ENCODE results near the gene IGFALS. TPM values are rescaled to one million over a fixed set of nuclear protein-coding genes. Genes with fewer than 3 reads are reported as not detected.
"Not testable (repeated sequence)": the region's sequence is repeated elsewhere in the genome, so short reads cannot be mapped to it uniquely, and the experiment has no call there.

IGFALS gene
- total RNA-seq, 1 donor from 2014 or later = not detected

GRCh38 chr16:1807626-1808025 lies 14.1 kb upstream of the IGFALS start:
- Histone ChIP-seq H3K4me3 (ENCODE audit: low read length in 3 of 3) (no peak overlapping the region), H3K27ac (ENCODE audit: low read depth, low read length) (no peak overlapping the region), H3K36me3 (ENCODE audit: control insufficient read depth in 3 of 3, insufficient read depth in 3 of 3, low read length in 3 of 3) (peaks cover 29 to 33% (median 30%) of the 10 kb centered on the region in 3 donors), H3K27me3 (ENCODE audit: control insufficient read depth in 3 of 3, insufficient read depth in 3 of 3, low read length in 3 of 3) (no peaks in the 10 kb centered on the region), H3K9me3 (ENCODE audit: control insufficient read depth in 3 of 3, low read length in 3 of 3) (no peaks in the 10 kb centered on the region), H3K9ac (ENCODE audit: low read depth in 1 of 3, low read length in 3 of 3) (no peak overlapping the region), H3K4me1 (ENCODE audit: control insufficient read depth in 3 of 3, insufficient read depth in 3 of 3, low read length in 3 of 3) (no peaks in the 10 kb centered on the region)

- Histone ChIP-seq H3K9ac (ENCODE audit: low read depth in 1 of 3, low read length in 3 of 3) (no peak overlapping the region), H3K36me3 (ENCODE audit: control insufficient read depth in 3 of 3, insufficient read depth in 3 of 3, low read length in 3 of 3) (peaks cover 3 to 6% (median 4%) of the 10 kb centered on the region in 3 donors), H3K27ac (ENCODE audit: low read depth, low read length) (no peak overlapping the region), H3K27me3 (ENCODE audit: control insufficient read depth in 3 of 3, insufficient read depth in 3 of 3, low read length in 3 of 3) (no peaks in the 10 kb centered on the region), H3K4me3 (ENCODE audit: low read length in 3 of 3) (no peak overlapping the region), H3K9me3 (ENCODE audit: control insufficient read depth in 3 of 3, low read length in 3 of 3) (no peaks in the 10 kb centered on the region), H3K4me1 (ENCODE audit: control insufficient read depth in 3 of 3, insufficient read depth in 3 of 3, low read length in 3 of 3) (no peaks in the 10 kb centered on the region)
These were observed 7.2 kb upstream of the IGFALS start for GRCh38 chr16:1800701-1801100.

- H3K4me3 ChIP-seq (ENCODE audit: low read length in 3 of 3); H3K9me3 ChIP-seq (ENCODE audit: control insufficient read depth in 3 of 3, low read length in 3 of 3); H3K36me3 ChIP-seq (ENCODE audit: control insufficient read depth in 3 of 3, insufficient read depth in 3 of 3, low read length in 3 of 3); H3K27me3 ChIP-seq (ENCODE audit: control insufficient read depth in 3 of 3, insufficient read depth in 3 of 3, low read length in 3 of 3); H3K9ac ChIP-seq (ENCODE audit: low read depth in 1 of 3, low read length in 3 of 3); H3K4me1 ChIP-seq (ENCODE audit: control insufficient read depth in 3 of 3, insufficient read depth in 3 of 3, low read length in 3 of 3); H3K27ac ChIP-seq (ENCODE audit: low read depth, low read length): not testable (repeated sequence)
These were observed 5.8 kb upstream of the IGFALS start for GRCh38 chr16:1799263-1799662.

- no peaks in the 10 kb centered on the region for H3K27me3 ChIP-seq (ENCODE audit: control insufficient read depth in 3 of 3, insufficient read depth in 3 of 3, low read length in 3 of 3)
- H3K4me1 ChIP-seq (ENCODE audit: control insufficient read depth in 3 of 3, insufficient read depth in 3 of 3, low read length in 3 of 3) = no peaks in the 10 kb centered on the region
- H3K27ac ChIP-seq (ENCODE audit: low read depth, low read length) = no peak overlapping the region
- no peak overlapping the region for H3K4me3 ChIP-seq (ENCODE audit: low read length in 3 of 3)
- no peak overlapping the region for H3K9ac ChIP-seq (ENCODE audit: low read depth in 1 of 3, low read length in 3 of 3)
- H3K9me3 ChIP-seq (ENCODE audit: control insufficient read depth in 3 of 3, low read length in 3 of 3) = no peaks in the 10 kb centered on the region
- peaks cover 0 to 9% (median 2%) of the 10 kb centered on the region in 3 donors for H3K36me3 ChIP-seq (ENCODE audit: control insufficient read depth in 3 of 3, insufficient read depth in 3 of 3, low read length in 3 of 3)
These were observed 1.6 kb upstream of the IGFALS start for GRCh38 chr16:1794908-1795666.

GRCh38 chr16:1794221-1794871 lies 841 bp upstream of the IGFALS start:
- no peaks in the 10 kb centered on the region for H3K27me3 ChIP-seq (ENCODE audit: control insufficient read depth in 3 of 3, insufficient read depth in 3 of 3, low read length in 3 of 3)
- no peak overlapping the region for H3K27ac ChIP-seq (ENCODE audit: low read depth, low read length)
- no peak overlapping the region for H3K4me3 ChIP-seq (ENCODE audit: low read length in 3 of 3)
- no peaks in the 10 kb centered on the region for H3K9me3 ChIP-seq (ENCODE audit: control insufficient read depth in 3 of 3, low read length in 3 of 3)
- peaks cover 0 to 9% (median 2%) of the 10 kb centered on the region in 3 donors for H3K36me3 ChIP-seq (ENCODE audit: control insufficient read depth in 3 of 3, insufficient read depth in 3 of 3, low read length in 3 of 3)
- H3K9ac ChIP-seq (ENCODE audit: low read depth in 1 of 3, low read length in 3 of 3) = peak overlapping the region in 1 of 3 donors; percentile 8
- H3K4me1 ChIP-seq (ENCODE audit: control insufficient read depth in 3 of 3, insufficient read depth in 3 of 3, low read length in 3 of 3) = no peaks in the 10 kb centered on the region

- no peak overlapping the region for H3K27ac ChIP-seq (ENCODE audit: low read depth, low read length)
These were observed 498 bp downstream of the IGFALS start for GRCh38 chr16:1792836-1793577.

GRCh38 chr16:1791943-1792812 lies 1.3 kb downstream of the IGFALS start:
- H3K9ac ChIP-seq (ENCODE audit: low read depth in 1 of 3, low read length in 3 of 3) = no peak overlapping the region
- peaks cover 11 to 23% (median 14%) of the 10 kb centered on the region in 3 donors for H3K36me3 ChIP-seq (ENCODE audit: control insufficient read depth in 3 of 3, insufficient read depth in 3 of 3, low read length in 3 of 3)
- H3K4me1 ChIP-seq (ENCODE audit: control insufficient read depth in 3 of 3, insufficient read depth in 3 of 3, low read length in 3 of 3) = no peaks in the 10 kb centered on the region
- no peaks in the 10 kb centered on the region for H3K27me3 ChIP-seq (ENCODE audit: control insufficient read depth in 3 of 3, insufficient read depth in 3 of 3, low read length in 3 of 3)
- no peak overlapping the region for H3K4me3 ChIP-seq (ENCODE audit: low read length in 3 of 3)
- no peak overlapping the region for H3K27ac ChIP-seq (ENCODE audit: low read depth, low read length)
- no peaks in the 10 kb centered on the region for H3K9me3 ChIP-seq (ENCODE audit: control insufficient read depth in 3 of 3, low read length in 3 of 3)

More at GRCh38 chr16:1792836-1793577, 498 bp downstream of the IGFALS start:
- H3K9me3 ChIP-seq (ENCODE audit: control insufficient read depth in 3 of 3, low read length in 3 of 3) = no peaks in the 10 kb centered on the region
- H3K36me3 ChIP-seq (ENCODE audit: control insufficient read depth in 3 of 3, insufficient read depth in 3 of 3, low read length in 3 of 3) = peaks cover 10 to 17% (median 11%) of the 10 kb centered on the region in 3 donors
- H3K27me3 ChIP-seq (ENCODE audit: control insufficient read depth in 3 of 3, insufficient read depth in 3 of 3, low read length in 3 of 3) = no peaks in the 10 kb centered on the region
- H3K4me1 ChIP-seq (ENCODE audit: control insufficient read depth in 3 of 3, insufficient read depth in 3 of 3, low read length in 3 of 3) = no peaks in the 10 kb centered on the region
- H3K4me3 ChIP-seq (ENCODE audit: low read length in 3 of 3) = no peak overlapping the region
- H3K9ac ChIP-seq (ENCODE audit: low read depth in 1 of 3, low read length in 3 of 3) = no peak overlapping the region

- peaks cover 14 to 28% (median 22%) of the 10 kb centered on the region in 3 donors for H3K36me3 ChIP-seq (ENCODE audit: control insufficient read depth in 3 of 3, insufficient read depth in 3 of 3, low read length in 3 of 3)
- no peak overlapping the region for H3K4me3 ChIP-seq (ENCODE audit: low read length in 3 of 3)
These were observed 2.1 kb downstream of the IGFALS start for GRCh38 chr16:1791256-1791942.

More at GRCh38 chr16:1791256-1791942, 2.1 kb downstream of the IGFALS start:
- H3K9ac ChIP-seq (ENCODE audit: low read depth in 1 of 3, low read length in 3 of 3) = no peak overlapping the region
- H3K4me1 ChIP-seq (ENCODE audit: control insufficient read depth in 3 of 3, insufficient read depth in 3 of 3, low read length in 3 of 3) = no peaks in the 10 kb centered on the region
- H3K27me3 ChIP-seq (ENCODE audit: control insufficient read depth in 3 of 3, insufficient read depth in 3 of 3, low read length in 3 of 3) = no peaks in the 10 kb centered on the region
- H3K27ac ChIP-seq (ENCODE audit: low read depth, low read length) = no peak overlapping the region
- no peaks in the 10 kb centered on the region for H3K9me3 ChIP-seq (ENCODE audit: control insufficient read depth in 3 of 3, low read length in 3 of 3)

All from skeletal muscle tissue (tissue), 4 donors.